Mesothelial cell of epicardium (in vitro differentiated cells): ENCODE results near the gene GPR39. TPM values are rescaled to one million over a fixed set of nuclear protein-coding genes. Genes with fewer than 3 reads are reported as not detected.

Source experiments
- DNase-seq, 2 experiments: peaks; one replicate each; pipeline ENCODE4 v3.0.0; 2021; ENCODE audit warnings: low spot score in 2 of 2; ENCODE audit not compliant: unreplicated experiment in 2 of 2
- H3K27ac Mint-ChIP-seq: 2 replicates; pipeline ENCODE4 v1.8.0; 2021; ENCODE audit warnings: mixed read lengths
- H3K27me3 Mint-ChIP-seq: 2 replicates; pipeline ENCODE4 v1.8.0; 2021; ENCODE audit warnings: low read depth, mixed read lengths
- H3K36me3 Mint-ChIP-seq: 2 replicates; pipeline ENCODE4 v1.8.0; 2021; ENCODE audit warnings: mixed read lengths
- H3K4me1 Mint-ChIP-seq: 2 replicates; pipeline ENCODE4 v1.8.0; 2021; ENCODE audit warnings: mixed read lengths
- H3K4me3 Mint-ChIP-seq: 2 replicates; pipeline ENCODE4 v1.8.0; 2021; ENCODE audit warnings: mild to moderate bottlenecking, moderate library complexity, mixed read lengths
- H3K9me3 Mint-ChIP-seq: 2 replicates; pipeline ENCODE4 v1.8.0; 2021; ENCODE audit warnings: mixed read lengths
- total RNA-seq: library from RNA; stranded (reverse); gene quantifications from 3 replicates; pipeline ENCODE4 v1.2.1, GENCODE V29; 2021
- TF ChIP-seq, protein P1 (sequence below): fragments of 200-600 bp; sonication (generic); IDR thresholded peaks from one replicate; pipeline ENCODE4 v1.5.0; 2021; ENCODE audit warnings: antibody characterized with exemption; ENCODE audit not compliant: unreplicated experiment

GPR39 gene
- total RNA-seq, 1 donor from 2014 or later, result 0.31 TPM

DNA sequence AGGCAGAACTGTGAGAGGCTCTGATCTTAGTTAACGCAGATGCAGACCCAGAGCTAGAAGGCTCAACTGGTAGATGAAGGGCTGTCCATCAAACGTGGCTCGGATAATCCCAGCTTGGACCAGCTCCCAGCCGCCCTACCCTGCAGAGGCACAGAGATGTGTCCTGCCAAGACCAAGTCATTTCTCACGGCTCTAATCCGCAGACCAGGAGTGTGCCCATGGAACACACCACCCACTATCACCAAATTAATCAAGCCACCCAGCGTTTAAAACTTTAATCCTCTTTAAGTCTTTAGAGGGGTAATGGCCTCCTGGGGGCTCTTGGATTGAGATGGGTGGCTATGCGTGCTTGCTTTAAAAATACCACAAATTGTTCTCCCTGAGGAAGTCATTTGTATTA lies 235.9 kb downstream of the GPR39 start:
- TF ChIP-seq, protein P1, sequence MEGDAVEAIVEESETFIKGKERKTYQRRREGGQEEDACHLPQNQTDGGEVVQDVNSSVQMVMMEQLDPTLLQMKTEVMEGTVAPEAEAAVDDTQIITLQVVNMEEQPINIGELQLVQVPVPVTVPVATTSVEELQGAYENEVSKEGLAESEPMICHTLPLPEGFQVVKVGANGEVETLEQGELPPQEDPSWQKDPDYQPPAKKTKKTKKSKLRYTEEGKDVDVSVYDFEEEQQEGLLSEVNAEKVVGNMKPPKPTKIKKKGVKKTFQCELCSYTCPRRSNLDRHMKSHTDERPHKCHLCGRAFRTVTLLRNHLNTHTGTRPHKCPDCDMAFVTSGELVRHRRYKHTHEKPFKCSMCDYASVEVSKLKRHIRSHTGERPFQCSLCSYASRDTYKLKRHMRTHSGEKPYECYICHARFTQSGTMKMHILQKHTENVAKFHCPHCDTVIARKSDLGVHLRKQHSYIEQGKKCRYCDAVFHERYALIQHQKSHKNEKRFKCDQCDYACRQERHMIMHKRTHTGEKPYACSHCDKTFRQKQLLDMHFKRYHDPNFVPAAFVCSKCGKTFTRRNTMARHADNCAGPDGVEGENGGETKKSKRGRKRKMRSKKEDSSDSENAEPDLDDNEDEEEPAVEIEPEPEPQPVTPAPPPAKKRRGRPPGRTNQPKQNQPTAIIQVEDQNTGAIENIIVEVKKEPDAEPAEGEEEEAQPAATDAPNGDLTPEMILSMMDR, result no peak
- Mint-ChIP-seq H3K36me3 (no peaks in the 10 kb centered on the region), H3K4me1 (peaks cover 9% of the 10 kb centered on the region), H3K4me3 (no peak overlapping the region), H3K9me3 (no peaks in the 10 kb centered on the region), H3K27me3 (peaks cover 6% of the 10 kb centered on the region), H3K27ac (no peak overlapping the region)
- DNase-seq, result no peak

DNA sequence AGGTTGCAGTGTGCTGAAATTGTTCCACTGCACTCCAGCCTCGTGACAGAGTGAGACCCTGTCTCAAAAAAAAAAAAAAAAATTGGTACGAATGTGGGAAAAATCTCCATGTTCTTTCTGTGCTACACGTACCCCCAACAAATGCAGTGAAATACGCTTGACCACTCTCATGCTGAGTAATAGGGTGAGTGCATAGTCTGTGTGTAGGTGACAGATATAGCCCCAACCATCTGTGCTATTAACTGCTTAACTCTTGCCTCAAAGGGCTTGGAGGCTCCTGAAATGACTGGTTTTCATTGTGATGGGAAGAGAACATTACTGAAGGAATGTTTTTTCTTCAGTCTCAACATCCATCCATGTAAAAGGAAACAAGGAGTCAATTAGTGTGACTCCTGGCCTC lies 237.7 kb downstream of the GPR39 start:
- no peaks in the 10 kb centered on the region for H3K9me3 Mint-ChIP-seq
- no peaks in the 10 kb centered on the region for H3K27me3 Mint-ChIP-seq
- no peak for DNase-seq
- H3K4me1 Mint-ChIP-seq, result peaks cover 9% of the 10 kb centered on the region
- no peaks in the 10 kb centered on the region for H3K36me3 Mint-ChIP-seq
- H3K27ac Mint-ChIP-seq, result no peak overlapping the region
- TF ChIP-seq, protein P1, result no peak
- no peak overlapping the region for H3K4me3 Mint-ChIP-seq

DNA sequence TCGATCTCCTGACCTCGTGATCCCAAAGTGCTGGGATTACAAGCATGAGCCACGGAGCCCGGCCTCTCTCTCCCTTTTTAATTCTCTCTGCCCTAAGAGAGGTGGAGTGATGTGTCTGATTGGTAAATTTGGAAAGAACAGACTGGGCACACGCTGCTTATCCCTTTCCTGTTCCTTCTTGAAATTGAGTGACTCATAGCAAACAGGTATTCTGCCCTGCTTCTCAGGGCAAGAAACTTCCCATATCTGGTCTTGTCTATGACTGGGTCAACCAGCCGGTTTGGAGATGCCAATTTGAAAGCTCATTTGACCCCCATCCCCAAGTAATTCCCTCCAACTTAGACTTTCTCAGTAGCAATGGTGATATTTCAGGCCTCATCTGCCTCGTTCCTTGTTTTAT lies 238.4 kb downstream of the GPR39 start:
- H3K36me3 Mint-ChIP-seq, result no peaks in the 10 kb centered on the region
- H3K4me1 Mint-ChIP-seq, result peaks cover 9% of the 10 kb centered on the region
- no peaks in the 10 kb centered on the region for H3K27me3 Mint-ChIP-seq
- no peak overlapping the region for H3K4me3 Mint-ChIP-seq
- H3K27ac Mint-ChIP-seq, result no peak overlapping the region
- H3K9me3 Mint-ChIP-seq, result no peaks in the 10 kb centered on the region
- TF ChIP-seq, protein P1, result no peak
- DNase-seq, result no peak

DNA sequence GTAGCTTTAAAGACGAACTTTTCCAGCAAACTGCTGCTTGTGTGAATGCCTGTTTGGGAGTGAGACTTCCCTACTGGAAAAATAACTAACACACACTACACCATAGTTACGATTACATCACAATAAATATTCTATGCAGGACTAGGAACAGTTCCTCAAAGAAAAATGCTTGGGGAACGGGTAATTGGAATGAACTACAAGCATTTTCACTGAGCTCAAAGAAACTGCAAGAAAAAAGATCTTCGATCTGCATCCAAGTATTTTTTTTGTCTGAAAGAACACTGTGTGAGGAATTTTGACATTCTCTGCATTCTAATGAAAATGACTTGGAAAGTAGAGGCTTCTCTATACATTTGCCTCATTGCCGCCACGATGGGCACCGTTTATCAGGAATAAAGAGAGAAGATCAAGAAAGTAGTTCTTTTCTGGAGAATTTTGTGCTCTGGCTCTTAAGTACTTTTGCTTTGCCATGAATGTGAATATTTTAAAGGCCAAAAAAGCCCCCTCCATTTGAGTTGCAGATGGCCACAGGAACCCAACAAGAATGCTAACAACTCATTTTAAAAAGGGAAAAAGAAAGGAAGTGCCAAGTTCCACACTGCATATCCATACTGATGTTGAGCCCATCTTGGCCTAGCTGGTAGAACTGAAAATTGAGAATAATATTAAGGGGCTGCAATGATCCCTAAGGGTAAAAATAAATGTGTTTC lies 239.8 kb downstream of the GPR39 start:
- H3K27me3 Mint-ChIP-seq, result peaks cover 2% of the 10 kb centered on the region
- no peak overlapping the region for H3K4me3 Mint-ChIP-seq
- no peaks in the 10 kb centered on the region for H3K36me3 Mint-ChIP-seq
- H3K9me3 Mint-ChIP-seq, result no peaks in the 10 kb centered on the region
- DNase-seq, result no peak
- H3K4me1 Mint-ChIP-seq, result peaks cover 7% of the 10 kb centered on the region
- H3K27ac Mint-ChIP-seq, result no peak overlapping the region
- TF ChIP-seq, protein P1, result no peak

DNA sequence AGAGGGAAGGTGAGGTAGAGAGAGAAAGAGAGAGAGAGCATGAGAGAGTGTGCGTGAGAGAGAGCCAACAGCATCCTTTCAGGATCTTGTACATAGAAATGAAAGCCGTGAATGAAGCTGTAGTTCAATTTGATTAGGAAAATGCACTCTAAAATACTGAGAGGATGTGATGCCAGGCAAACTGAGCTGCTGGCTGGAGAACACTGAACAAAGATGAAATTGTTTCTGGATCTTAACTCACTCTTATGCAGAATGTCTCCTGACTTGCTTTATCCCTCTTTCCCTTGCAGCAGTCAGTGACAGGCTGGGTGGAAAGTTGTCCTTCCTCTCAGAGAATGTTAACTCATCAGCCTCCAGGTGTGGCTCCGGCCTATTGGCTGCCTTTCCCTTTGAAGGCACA lies 242.7 kb downstream of the GPR39 start:
- H3K4me3 Mint-ChIP-seq, result no peak overlapping the region
- peaks cover 15% of the 10 kb centered on the region for H3K4me1 Mint-ChIP-seq
- H3K36me3 Mint-ChIP-seq, result no peaks in the 10 kb centered on the region
- no peak overlapping the region for H3K27ac Mint-ChIP-seq
- TF ChIP-seq, protein P1, result no peak
- DNase-seq, result no peak
- H3K9me3 Mint-ChIP-seq, result no peaks in the 10 kb centered on the region
- peaks cover 5% of the 10 kb centered on the region for H3K27me3 Mint-ChIP-seq

DNA sequence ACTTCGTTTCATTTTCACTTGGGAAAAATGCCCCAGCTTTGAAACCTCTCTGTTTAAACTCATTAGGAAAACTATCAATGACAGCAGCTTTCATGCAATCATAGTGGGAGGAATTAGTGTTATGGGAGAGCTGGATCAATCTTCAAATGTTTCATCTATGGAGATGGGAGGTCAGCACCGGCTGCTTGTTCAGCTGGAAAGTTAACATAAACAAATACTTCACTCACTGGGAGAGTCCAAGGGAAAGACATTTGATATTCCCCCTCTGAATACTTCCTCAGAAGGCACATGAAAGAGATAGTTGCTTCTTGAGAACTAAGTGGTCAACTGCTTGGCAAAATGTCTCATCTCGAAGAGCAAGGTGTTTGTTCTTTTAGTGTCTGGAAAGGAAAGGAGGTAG lies 246.1 kb downstream of the GPR39 start:
- Mint-ChIP-seq H3K4me3 (no peak overlapping the region), H3K27me3 (peaks cover 32% of the 10 kb centered on the region), H3K9me3 (no peaks in the 10 kb centered on the region), H3K36me3 (peaks cover 1% of the 10 kb centered on the region), H3K27ac (peak overlapping the region; percentile 7), H3K4me1 (peaks cover 13% of the 10 kb centered on the region)
- DNase-seq, result no peak
- TF ChIP-seq, protein P1, result no peak
